ENCODE data around the gene FOXN3.
"Not testable (repeated sequence)": the region's sequence is repeated elsewhere in the genome, so short reads cannot be mapped to it uniquely, and the experiment has no call there.

The FOXN3 gene

GRCh38 chr14:89184952-89185351 lies 232.1 kb downstream of the FOXN3 start:
- no peak for DNase-seq

- no peak for DNase-seq
Measured at GRCh38 chr14:89182326-89182725, 234.7 kb downstream of the FOXN3 start.

GRCh38 chr14:89180546-89180945 lies 236.5 kb downstream of the FOXN3 start:
- DNase-seq, result no peak

GRCh38 chr14:89179891-89180404 lies 237.1 kb downstream of the FOXN3 start:
- no peak for DNase-seq

GRCh38 chr14:89178800-89179535 lies 238.1 kb downstream of the FOXN3 start:
- no peak for DNase-seq

DNA sequence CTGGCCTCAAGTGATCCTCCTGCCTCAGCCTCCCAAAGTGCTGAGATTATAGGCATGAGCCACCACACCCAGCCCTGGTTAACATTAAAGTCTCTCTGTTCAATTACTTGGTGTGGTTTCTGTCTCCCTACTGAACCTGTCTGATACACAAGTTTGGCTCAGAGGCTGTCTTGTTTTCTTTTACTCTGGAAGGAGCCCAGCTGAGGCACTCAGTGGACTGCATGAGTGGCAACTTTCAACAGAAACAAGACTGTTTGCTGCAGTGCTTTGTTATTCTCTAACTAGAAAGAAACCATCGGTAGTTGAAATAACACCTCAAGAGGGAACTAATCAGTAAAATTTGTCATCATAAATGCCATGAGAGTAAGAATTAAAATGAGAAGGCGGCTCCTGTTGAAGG lies 238.7 kb downstream of the FOXN3 start:
- no peak for DNase-seq

DNA sequence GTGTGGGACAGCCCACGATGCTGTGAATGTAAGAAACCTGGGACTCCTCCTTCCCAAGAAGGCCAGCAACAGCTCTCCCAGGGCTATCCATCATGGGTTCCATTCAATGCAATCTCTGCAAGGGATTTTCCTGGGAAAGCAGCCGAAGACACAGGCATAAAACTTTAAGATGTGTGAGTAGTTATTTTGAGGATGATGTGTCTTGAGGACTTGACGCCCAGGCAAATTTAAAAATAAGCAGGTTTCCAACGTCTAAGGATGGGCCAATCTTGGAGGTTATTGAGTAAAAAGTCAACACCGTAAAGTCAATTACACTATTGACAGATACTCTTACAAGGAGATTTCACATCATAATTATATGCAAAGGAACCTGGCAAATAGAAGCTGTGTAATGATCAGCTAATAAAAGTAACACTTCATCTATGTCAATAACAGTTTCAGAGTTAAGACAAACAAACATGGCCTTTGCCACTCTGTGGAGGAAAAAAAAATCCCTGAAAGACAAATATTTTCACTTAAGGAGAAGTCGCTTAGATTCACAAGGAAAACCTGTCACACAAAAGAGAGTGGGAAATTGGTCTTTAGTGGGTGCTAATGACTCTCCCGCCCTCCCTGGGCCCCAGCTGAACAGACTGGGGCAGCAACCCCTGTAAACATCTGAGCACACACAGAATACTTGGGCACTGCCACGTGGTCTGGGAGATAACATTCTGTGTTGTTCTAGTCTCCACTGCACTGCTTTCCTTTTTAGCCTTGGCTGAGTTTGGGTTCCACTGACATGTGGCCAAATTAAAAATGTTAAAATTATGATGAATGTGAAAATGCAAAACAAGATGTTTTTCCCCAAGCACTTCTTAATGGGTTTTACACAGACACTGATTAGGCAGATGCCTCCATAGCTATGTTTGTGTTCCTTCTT lies 240.9 kb downstream of the FOXN3 start:
- DNase-seq, result no peak

DNA sequence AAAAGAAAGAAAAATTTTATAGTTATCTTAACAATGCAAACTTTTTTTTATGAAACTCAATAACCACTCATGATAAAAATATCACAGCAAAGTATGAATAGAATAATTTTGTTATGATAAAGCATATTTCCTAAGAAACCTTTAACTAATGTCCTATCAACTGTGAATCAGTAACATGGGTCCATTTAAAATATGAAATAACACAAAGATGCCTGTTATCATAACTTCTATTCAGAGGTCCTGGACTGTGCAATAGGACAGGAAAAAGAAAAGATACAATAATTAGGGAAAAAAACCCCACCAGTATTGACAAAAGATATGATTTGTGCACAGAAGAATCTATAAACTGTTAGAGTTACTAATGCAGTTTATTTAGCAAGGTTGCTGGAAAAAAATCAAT lies 245.4 kb downstream of the FOXN3 start:
- DNase-seq, result no peak

DNA sequence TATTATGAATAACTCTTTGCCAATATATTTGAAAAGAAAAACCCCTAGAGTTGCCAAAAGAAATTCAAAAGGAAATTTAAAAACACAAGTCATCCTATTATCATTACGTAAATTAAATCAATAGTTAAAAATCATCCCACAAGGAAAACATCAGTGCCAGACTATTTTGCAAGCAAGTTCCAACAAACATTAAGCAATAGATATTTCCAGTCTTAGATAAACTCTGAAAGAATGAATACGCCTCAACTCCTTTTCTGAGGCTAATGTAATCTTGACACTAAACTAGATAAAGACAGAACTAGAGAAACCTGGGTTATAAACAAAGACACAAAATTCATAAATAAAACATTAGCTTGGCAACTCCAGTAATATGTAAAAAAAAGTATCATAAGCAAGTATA lies 245.9 kb downstream of the FOXN3 start:
- DNase-seq, result no peak

DNA sequence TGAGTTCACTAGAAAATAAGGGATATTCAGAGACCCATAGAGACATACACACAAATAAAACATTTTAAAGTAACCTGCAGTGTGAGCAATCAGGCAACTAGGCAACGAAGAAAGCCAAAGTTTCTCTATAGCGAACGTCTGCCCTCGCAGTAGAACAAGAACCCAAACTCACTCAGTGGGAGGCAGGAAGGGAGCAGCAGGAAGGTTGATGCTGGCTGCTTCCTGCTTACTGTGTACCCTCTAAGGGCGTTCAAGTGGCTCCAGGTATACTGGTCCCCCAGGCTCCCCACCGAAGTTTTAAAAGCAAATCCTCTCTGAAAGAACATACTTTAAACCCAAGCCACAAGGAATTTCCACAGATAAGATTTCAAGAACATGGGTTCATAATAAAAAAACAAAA lies 249.3 kb downstream of the FOXN3 start:
- no peak for DNase-seq

- DNase-seq, result no peak
Measured at GRCh38 chr14:89166633-89167032, 250.4 kb downstream of the FOXN3 start.

DNA sequence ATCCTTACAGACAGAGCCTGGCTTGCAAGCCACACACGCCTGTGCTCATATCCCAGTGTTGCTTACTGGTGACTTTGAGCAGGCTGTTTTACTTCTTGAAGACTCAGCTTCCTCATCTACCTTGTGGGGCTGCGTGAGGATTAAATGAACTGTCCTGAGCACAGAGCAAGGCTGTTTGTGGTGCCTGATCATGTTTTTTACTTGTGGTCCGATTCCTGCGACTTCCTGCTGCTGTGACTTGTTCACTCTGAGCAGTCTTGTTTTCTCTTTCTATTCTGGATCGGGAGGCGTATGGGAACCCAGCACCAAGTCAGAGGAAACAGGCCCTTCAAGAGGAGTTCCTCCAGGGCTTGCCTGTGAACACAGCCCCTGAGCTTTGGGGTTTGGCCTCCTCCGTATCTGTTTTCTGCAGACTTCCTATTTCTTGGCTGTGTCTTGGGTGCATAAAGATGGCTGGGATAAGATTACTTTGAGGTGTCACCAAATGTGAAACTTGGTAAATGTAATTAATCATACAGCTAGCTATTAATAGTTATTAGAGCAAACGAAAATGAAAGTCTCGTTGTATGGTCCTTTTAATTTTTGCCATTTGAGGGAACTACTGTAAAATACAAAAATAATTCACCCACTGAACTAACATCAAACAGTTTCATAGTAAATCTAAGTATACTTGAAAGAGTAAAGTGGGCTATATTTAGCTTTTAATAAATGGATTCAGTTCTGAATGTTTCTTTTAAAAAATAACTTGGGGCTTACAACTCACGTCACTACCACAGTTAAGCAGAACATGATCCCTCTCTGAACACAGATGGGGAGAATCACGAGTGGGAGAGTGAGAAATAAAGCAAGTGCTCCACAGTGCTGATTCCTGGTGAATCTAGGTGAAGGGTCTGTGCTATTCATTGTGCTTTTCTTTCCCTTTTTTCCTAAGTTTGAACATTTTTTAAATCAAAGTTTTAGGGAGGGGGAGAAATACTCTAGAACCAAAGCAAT lies 251.5 kb downstream of the FOXN3 start:
- DNase-seq, result no peak

DNA sequence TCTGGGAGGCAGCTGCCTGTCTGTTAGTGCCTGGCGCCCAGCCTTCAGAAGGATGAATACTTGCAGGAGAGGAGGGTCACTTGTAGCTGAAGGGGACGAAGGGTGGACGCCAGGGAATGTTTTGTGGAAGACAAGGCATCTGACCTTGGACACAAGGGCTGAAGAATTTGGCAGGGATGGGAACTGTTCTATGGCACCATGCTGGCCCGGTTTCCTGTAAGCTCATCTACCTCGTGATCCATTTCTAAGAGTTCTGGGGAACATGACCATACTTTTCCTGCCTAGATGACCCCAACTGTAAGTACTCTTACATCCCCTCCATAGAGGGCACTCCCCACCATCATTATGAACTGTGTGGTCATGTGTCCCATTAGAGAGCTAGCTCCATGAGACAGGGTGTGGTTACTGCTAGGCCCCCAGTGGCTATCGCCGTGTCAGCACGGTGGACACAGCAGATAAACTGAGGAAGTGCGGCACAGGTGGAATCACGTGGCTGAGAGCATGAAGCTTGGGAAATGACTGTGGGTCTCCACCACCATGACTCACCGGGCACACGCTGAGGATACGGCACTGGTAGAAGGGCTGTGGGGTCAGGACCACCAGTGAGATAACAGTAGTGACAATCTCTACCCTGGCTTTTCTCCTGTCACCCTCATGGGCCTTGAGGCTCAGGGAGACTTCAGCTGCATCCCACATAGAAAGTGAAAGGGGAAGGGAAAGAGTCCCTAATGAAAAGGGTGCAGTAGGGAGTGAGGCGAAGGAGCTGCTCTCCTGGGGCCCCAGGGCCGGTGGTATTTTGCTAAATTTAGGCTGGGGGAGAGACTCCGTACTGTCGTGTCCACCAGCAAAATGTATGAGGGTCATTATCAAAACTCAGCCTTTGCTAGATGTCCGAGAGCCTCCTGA lies 252.6 kb downstream of the FOXN3 start:
- DNase-seq, result no peak

DNA sequence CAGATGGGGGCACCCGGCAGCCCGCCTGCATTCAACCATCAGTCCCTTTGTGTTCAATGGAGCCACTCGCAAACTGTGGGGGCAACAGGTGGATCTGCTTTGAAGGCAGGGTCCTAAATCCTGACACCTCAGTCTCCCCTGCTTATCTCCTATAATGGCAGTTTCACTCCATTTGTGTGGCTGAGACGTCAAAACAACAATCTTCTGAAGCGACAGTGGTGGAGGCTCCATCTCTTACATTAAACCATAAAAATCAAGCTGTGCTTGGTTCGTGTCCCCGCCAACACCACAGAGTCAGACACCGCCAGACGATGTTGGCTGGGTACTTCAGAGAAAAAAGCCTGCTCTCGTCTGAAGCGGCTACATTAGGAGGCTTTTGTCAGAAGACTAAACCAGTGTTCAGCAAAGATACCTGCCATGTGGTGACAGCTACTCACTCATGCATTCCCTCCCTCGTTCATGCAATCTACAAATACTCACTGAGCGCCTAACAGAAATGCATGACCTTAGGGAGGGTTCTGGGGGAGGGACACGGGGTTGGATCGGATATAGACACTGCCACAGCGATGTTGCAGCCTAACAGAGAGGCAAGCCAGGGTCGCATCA lies 253.9 kb downstream of the FOXN3 start:
- DNase-seq, result no peak

GRCh38 chr14:89162586-89162985 lies 254.4 kb downstream of the FOXN3 start:
- DNase-seq, result no peak

GRCh38 chr14:89160437-89160836 lies 256.6 kb downstream of the FOXN3 start:
- DNase-seq, result no peak

DNA sequence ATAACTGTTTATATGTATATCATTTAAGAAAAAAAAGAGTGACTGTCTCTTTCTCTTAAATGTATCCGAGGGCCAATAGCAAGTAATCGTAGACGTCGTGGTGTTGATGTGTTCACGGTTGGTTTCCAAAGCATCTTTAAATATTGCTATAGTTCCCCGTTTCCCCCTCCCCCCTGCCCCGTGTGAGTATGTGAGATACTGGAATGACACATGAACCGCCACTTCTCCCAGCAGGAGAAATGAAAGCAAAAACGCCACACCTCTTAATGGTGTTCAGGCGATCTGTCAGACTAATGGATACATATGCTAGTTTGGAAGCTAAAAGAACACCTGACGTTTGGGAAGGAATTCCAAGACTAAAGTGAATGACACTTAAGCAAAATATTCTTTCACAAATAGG lies 258.3 kb downstream of the FOXN3 start:
- DNase-seq, result no peak

GRCh38 chr14:89158104-89158503 lies 258.9 kb downstream of the FOXN3 start:
- not testable (repeated sequence) for DNase-seq

DNA sequence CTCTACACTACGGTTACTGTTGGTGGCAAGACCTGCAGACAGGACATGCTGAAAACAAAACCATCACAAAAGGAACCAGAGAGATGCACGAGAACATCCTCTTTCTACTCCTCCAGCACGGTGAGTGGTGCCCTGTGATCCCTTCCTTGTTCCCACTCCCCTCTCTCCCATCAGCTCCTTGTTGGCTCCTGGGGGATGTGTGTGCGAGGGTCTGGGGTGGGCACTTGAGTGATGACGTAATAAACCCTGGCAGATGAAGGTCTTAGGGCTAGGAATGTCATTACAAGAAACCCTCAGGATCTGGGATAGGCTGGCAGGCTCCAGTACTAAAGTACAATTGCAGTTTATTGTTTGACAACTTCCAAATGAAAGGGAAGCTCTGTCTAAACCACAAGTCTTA lies 261.5 kb downstream of the FOXN3 start:
- DNase-seq, result no peak

DNA sequence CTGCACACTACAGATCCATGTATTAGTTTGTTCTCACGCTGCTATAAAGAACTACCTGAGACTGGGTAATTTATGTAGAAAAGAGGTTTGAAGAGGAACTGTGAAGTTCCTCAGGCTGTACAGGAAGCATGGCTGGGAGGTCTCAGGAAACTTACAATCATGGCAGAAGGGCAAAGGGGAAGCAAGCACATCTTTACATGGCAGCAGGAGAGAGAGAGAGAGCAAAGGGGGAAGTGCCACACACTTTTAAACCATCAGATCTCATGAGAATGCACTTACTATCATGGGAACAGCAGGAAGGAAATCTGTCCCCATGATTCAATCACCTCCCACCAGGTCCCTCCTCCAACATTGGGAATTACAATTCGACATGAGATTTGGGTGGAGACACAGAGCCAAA lies 265.3 kb downstream of the FOXN3 start:
- not testable (repeated sequence) for DNase-seq

GRCh38 chr14:89146274-89146673 lies 270.8 kb downstream of the FOXN3 start:
- DNase-seq, result no peak

Data from NCI-H2171 treated with DMSO at 0.1 percent for 48 hours (cell line).